Measurements from ENCODE around the gene ARVCF.
A peak's percentile ranks its signal among the peaks of the same experiment; 100 is the strongest.

ARVCF gene

GRCh38 chr22:19973551-19974267 is 42.9 kb downstream of the ARVCF start:
- H3K27me3 Mint-ChIP-seq (ENCODE audit: low read depth) = no peaks in the 10 kb centered on the region
- H3K27ac Mint-ChIP-seq = no peak overlapping the region
- peaks cover 9% of the 10 kb centered on the region for H3K36me3 Mint-ChIP-seq (ENCODE audit: low read depth)
- H3K9me3 Mint-ChIP-seq = no peaks in the 10 kb centered on the region
- TF ChIP-seq CTCF (IDR thresholded peaks at IDR 0.05; ENCODE audit: unreplicated experiment in 3 of 3) = no peak
- H3K4me3 Mint-ChIP-seq = no peak overlapping the region
- peaks cover 10% of the 10 kb centered on the region for H3K4me1 Mint-ChIP-seq

GRCh38 chr22:19972652-19973550 is 43.7 kb downstream of the ARVCF start:
- no peak overlapping the region for H3K4me3 Mint-ChIP-seq
- no peak overlapping the region for H3K27ac Mint-ChIP-seq
- H3K27me3 Mint-ChIP-seq (ENCODE audit: low read depth) = no peaks in the 10 kb centered on the region
- no peak for TF ChIP-seq CTCF (IDR thresholded peaks at IDR 0.05; ENCODE audit: unreplicated experiment in 3 of 3)
- no peaks in the 10 kb centered on the region for H3K9me3 Mint-ChIP-seq
- peaks cover 10% of the 10 kb centered on the region for H3K4me1 Mint-ChIP-seq
- H3K36me3 Mint-ChIP-seq (ENCODE audit: low read depth) = peaks cover 11% of the 10 kb centered on the region

GRCh38 chr22:19972251-19972650 is 44.4 kb downstream of the ARVCF start:
- H3K27ac Mint-ChIP-seq = no peak overlapping the region
- TF ChIP-seq CTCF (IDR thresholded peaks at IDR 0.05; ENCODE audit: unreplicated experiment in 3 of 3) = no peak
- peaks cover 15% of the 10 kb centered on the region for H3K4me1 Mint-ChIP-seq
- no peaks in the 10 kb centered on the region for H3K27me3 Mint-ChIP-seq (ENCODE audit: low read depth)
- H3K36me3 Mint-ChIP-seq (ENCODE audit: low read depth) = peaks cover 13% of the 10 kb centered on the region
- no peaks in the 10 kb centered on the region for H3K9me3 Mint-ChIP-seq
- H3K4me3 Mint-ChIP-seq = no peak overlapping the region

- no peak for TF ChIP-seq CTCF (IDR thresholded peaks at IDR 0.05; ENCODE audit: unreplicated experiment in 3 of 3)
- H3K4me3 Mint-ChIP-seq = no peak overlapping the region
- no peak overlapping the region for H3K27ac Mint-ChIP-seq
- peaks cover 17% of the 10 kb centered on the region for H3K36me3 Mint-ChIP-seq (ENCODE audit: low read depth)
- peaks cover 22% of the 10 kb centered on the region for H3K4me1 Mint-ChIP-seq
- peaks cover 2% of the 10 kb centered on the region for H3K27me3 Mint-ChIP-seq (ENCODE audit: low read depth)
- H3K9me3 Mint-ChIP-seq = no peaks in the 10 kb centered on the region
These were observed 45.1 kb downstream of the ARVCF start for GRCh38 chr22:19971276-19972124.

- H3K4me1 Mint-ChIP-seq = peaks cover 27% of the 10 kb centered on the region
- peaks cover 17% of the 10 kb centered on the region for H3K36me3 Mint-ChIP-seq (ENCODE audit: low read depth)
- peak; percentile 82 to 90 (median 89) for TF ChIP-seq CTCF (IDR thresholded peaks at IDR 0.05; ENCODE audit: unreplicated experiment in 3 of 3)
- peaks cover 3% of the 10 kb centered on the region for H3K27me3 Mint-ChIP-seq (ENCODE audit: low read depth)
- H3K9me3 Mint-ChIP-seq = no peaks in the 10 kb centered on the region
- H3K27ac Mint-ChIP-seq = no peak overlapping the region
- no peak overlapping the region for H3K4me3 Mint-ChIP-seq
These were observed 45.9 kb downstream of the ARVCF start for GRCh38 chr22:19970479-19971275.

Measured in nephron (organoid).